ENCODE results near the gene ARID1B. TPM values are rescaled to one million over a fixed set of nuclear protein-coding genes. Genes with fewer than 3 reads are reported as not detected.
A peak's percentile ranks its signal among the peaks of the same experiment; 100 is the strongest.

Gene ARID1B
- total RNA-seq, 6 experiments from 2014 or later = 23.2 to 35.3 (median 30.7) TPM

- peaks cover 0 to 38% (median 15%) of the 10 kb centered on the region in 4 donors for H3K36me3 ChIP-seq
- H3K9me3 ChIP-seq = no peaks in the 10 kb centered on the region
- no peak overlapping the region for H3K4me3 ChIP-seq
- intact Hi-C loops (cut with DNase I) = no loop called here
- DNase-seq (no peak), ATAC-seq (no peak)
- TF ChIP-seq CTCF (IDR thresholded peaks at IDR 0.05) (no peak), POLR2A (IDR thresholded peaks at IDR 0.05) (no peak)
- H3K27ac ChIP-seq = no peak overlapping the region
- no peaks in the 10 kb centered on the region for H3K4me1 ChIP-seq
- WGBS (ENCODE audit: insufficient coverage, low coverage, low lambda C conversion rate, missing lambda C conversion rate) = 100% methylated on average over 2 of the region's 2 CpGs
- no peaks in the 10 kb centered on the region for H3K27me3 ChIP-seq
These were observed 416.9 kb downstream of the ARID1B start for GRCh38 chr6:157194110-157194509.

GRCh38 chr6:157194643-157195042 lies 417.5 kb downstream of the ARID1B start:
- Histone ChIP-seq H3K27me3 (no peaks in the 10 kb centered on the region), H3K36me3 (peaks cover 0 to 33% (median 15%) of the 10 kb centered on the region in 4 donors), H3K27ac (no peak overlapping the region), H3K4me3 (no peak overlapping the region), H3K4me1 (no peaks in the 10 kb centered on the region), H3K9me3 (no peaks in the 10 kb centered on the region)
- WGBS (ENCODE audit: insufficient coverage, low coverage, low lambda C conversion rate, missing lambda C conversion rate) = 93% methylated on average over 2 of the region's 3 CpGs
- no peak for TF ChIP-seq POLR2A (IDR thresholded peaks at IDR 0.05)
- no peak for TF ChIP-seq CTCF (IDR thresholded peaks at IDR 0.05)
- no peak for ATAC-seq
- intact Hi-C loops (cut with DNase I) = no loop called here
- DNase-seq = no peak

DNA sequence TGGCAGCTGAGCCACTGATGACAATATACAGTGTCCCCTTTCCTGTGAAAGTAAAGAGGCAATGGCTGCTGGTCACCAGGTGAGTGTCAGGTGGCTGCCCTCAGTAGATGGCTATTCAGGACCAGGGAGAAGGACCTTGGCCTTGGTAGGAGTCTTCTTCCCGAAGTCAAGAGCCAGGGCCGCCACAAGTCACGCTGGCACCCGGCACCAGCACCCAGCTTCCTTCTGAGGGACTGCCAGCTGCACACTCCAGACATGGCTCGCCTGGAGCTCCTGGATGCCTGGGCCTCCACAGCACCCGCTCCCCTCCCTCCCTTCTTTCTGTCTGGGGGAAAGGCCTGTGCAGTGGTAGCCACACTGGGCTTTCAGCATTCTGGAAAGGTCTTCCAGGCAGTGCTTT lies 419.2 kb downstream of the ARID1B start:
- Histone ChIP-seq H3K9me3 (no peaks in the 10 kb centered on the region), H3K4me1 (no peaks in the 10 kb centered on the region), H3K36me3 (peaks cover 0 to 34% (median 16%) of the 10 kb centered on the region in 4 donors), H3K4me3 (no peak overlapping the region), H3K27ac (no peak overlapping the region), H3K27me3 (no peaks in the 10 kb centered on the region)
- ATAC-seq = no peak
- WGBS (ENCODE audit: insufficient coverage, low coverage, low lambda C conversion rate, missing lambda C conversion rate) = no CpG with 5 or more reads among the region's 6 CpGs
- intact Hi-C loops (cut with DNase I) = no loop called here
- no peak for TF ChIP-seq POLR2A (IDR thresholded peaks at IDR 0.05)
- TF ChIP-seq CTCF (IDR thresholded peaks at IDR 0.05) = no peak
- DNase-seq = no peak

DNA sequence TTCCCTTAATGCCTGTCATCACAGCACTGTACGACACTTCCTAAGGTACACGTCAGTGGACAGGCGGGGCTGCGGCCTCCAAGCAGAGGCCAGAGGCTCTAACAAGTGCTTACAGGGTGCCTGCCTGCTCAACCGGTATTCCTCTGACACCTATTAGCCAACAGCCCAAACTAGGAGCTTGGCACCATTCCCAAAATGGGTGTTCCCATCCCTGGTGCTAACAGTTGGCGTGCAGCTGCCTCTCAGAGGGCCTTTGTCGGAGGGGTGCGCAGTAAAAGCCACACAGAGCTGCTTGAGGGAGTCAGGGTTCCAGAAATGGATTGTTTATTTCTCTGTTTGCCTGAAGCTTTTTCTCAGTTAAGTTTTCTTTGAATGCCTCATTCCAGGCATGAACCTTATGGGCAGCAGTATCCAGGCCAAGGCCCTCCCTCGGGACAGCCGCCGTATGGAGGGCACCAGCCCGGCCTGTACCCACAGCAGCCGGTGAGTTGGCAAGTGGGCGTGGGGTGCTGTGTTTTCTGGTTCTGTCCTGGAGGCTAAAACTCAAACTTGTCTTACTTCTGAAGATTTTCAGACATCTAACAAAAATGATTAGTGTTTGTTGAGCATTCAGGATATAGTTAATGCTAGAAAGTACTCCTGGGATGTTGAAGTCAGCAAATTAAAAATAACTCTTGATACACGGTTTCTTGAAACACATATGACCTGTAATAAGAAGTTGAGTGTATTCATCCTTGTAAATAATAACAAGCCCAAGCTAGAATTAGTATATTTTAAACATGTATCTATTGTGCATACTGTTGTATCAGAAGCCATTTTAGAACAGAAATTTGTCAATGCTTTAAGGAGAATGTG lies 421.5 kb downstream of the ARID1B start:
- ATAC-seq = peak; percentile 48 to 66 (median 58)
- Histone ChIP-seq H3K4me1 (no peaks in the 10 kb centered on the region), H3K9me3 (no peaks in the 10 kb centered on the region), H3K4me3 (no peak overlapping the region), H3K27me3 (no peaks in the 10 kb centered on the region), H3K27ac (no peak overlapping the region), H3K36me3 (peaks cover 0 to 48% (median 20%) of the 10 kb centered on the region in 4 donors)
- WGBS (ENCODE audit: insufficient coverage, low coverage, low lambda C conversion rate, missing lambda C conversion rate) = 71% methylated on average over 9 of the region's 15 CpGs
- DNase-seq = peak in 1 of 3 donors; percentile 68
- TF ChIP-seq POLR2A (IDR thresholded peaks at IDR 0.05) = no peak
- no peak for TF ChIP-seq CTCF (IDR thresholded peaks at IDR 0.05)
- intact Hi-C loops (cut with DNase I) = no loop called here
